GM13976 (cell line): ENCODE measurements around the gene SYN1.
A peak's percentile ranks its signal among the peaks of the same experiment; 100 is the strongest.

Experiments
- DNase-seq: peaks from one replicate; pipeline ENCODE4 v3.0.0; 2012; ENCODE audit warnings: low spot score
- in situ Hi-C: fragments of 300-500 bp; cut with MboI; formaldehyde crosslinking; loops from one replicate; pipeline ENCODE4 v1.12.0; 2022; ENCODE audit warnings: low sequenced_read_pairs, mixed read lengths, inconsistent platforms; ENCODE audit not compliant: unreplicated experiment
- TF ChIP-seq, protein P1 (sequence below): IDR thresholded peaks from 2 replicates; pipeline ENCODE4 v1.5.1; 2012; ENCODE audit warnings: borderline replicate concordance, mild to moderate bottlenecking; ENCODE audit not compliant: insufficient read depth; ENCODE audit errors: extremely low read depth, missing control alignments, control extremely low read depth

The SYN1 gene

DNA sequence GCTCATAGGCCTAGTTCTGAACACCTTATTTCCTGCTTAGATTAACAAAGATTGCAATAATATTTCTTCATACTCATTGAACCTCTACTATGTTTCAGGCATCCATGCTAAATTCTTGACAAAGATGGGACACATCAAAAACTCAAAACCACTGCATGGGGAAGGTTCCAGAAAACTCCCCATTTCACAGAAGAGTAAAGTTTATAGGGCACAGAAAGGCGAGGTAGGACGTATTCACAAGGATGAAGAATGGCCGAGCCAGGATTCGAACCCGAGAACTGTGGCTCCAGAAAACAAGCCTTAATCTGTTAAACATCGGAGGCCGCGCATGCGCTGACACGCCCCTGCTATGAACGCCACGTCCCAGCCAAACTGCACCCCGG, 38.6 kb upstream of the SYN1 start:
- no peak for DNase-seq
- in situ Hi-C loops, result no loop called here
- TF ChIP-seq, protein P1, sequence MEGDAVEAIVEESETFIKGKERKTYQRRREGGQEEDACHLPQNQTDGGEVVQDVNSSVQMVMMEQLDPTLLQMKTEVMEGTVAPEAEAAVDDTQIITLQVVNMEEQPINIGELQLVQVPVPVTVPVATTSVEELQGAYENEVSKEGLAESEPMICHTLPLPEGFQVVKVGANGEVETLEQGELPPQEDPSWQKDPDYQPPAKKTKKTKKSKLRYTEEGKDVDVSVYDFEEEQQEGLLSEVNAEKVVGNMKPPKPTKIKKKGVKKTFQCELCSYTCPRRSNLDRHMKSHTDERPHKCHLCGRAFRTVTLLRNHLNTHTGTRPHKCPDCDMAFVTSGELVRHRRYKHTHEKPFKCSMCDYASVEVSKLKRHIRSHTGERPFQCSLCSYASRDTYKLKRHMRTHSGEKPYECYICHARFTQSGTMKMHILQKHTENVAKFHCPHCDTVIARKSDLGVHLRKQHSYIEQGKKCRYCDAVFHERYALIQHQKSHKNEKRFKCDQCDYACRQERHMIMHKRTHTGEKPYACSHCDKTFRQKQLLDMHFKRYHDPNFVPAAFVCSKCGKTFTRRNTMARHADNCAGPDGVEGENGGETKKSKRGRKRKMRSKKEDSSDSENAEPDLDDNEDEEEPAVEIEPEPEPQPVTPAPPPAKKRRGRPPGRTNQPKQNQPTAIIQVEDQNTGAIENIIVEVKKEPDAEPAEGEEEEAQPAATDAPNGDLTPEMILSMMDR, result no peak

DNA sequence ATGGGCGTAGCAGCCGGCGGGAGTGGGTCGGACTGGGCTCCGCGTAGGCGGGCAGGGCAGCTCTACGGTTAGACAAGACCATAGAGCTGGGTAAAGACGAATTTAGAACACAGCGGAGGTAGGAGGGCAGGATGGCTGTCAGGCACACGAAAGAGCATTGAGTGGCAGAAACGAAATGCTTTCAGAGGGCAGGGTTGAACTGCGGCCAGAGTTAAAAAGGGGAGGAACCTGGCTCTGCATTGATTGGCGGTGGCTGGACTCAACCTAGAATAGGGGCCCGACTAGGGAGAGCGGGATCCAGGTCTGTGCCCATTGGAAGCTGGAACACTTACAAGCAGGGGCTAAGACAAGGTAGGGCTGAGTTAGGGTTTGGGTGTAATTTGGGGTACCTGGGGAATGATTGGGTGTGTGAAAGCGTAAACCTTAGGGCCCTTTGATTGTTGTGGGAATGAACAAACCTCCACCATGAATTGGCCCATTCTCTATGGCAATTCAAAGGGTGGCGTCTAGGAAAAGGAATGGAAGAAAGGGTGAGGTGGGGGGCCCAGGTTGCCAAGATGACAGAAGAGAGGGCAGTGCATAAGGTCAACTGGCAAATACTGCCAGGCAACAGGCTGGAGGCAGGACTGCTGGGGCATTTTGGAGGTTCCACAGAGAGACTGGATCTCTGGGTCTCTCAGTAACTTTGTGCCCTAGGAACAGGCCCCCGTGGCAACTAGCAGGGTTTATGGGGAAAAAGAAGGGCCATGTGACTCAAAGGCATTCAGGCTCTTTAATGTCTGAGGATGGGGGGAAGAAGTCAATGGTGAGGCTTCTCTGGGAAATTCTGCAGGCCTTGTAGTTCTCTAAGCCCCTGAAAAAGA, 31.6 kb upstream of the SYN1 start:
- in situ Hi-C loops, result no loop called here
- no peak for DNase-seq
- TF ChIP-seq, protein P1, result no peak

GRCh38 chrX:47650164-47651042, 30.7 kb upstream of the SYN1 start, which contains the start of gene ELK1:
Gene ELK1, minus strand, starts transcription at chrX:47650563. Its CDS starts 9,122 bp downstream, at chrX:47641441.
- DNase-seq, result peak; percentile 88
- in situ Hi-C loops, result no loop called here
- TF ChIP-seq, protein P1, result peak; percentile 5

GRCh38 chrX:47649781-47650163, 30.1 kb upstream of the SYN1 start:
- DNase-seq, result no peak
- in situ Hi-C loops, result no loop called here
- TF ChIP-seq, protein P1, result no peak

DNA sequence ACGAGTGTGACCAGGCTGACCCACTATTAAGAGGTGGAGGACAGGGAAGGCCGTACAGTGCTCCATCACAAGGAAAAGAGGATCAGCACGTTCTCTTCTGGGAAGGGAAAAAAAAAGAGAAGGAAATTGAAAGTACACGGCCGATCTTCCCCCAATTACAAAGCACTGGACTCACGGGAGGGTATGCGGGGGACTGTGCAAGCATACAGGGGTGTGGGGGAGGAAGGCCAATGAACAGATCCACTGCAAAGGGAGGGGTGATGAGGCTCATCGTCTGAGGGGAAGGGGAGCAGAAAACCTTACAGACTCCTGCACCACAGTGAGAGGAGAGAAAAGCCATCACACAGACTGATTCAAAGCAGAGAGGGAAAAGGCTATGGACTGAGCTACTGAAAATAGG, 29.6 kb upstream of the SYN1 start:
- TF ChIP-seq, protein P1, result no peak
- in situ Hi-C loops, result no loop called here
- DNase-seq, result no peak

DNA sequence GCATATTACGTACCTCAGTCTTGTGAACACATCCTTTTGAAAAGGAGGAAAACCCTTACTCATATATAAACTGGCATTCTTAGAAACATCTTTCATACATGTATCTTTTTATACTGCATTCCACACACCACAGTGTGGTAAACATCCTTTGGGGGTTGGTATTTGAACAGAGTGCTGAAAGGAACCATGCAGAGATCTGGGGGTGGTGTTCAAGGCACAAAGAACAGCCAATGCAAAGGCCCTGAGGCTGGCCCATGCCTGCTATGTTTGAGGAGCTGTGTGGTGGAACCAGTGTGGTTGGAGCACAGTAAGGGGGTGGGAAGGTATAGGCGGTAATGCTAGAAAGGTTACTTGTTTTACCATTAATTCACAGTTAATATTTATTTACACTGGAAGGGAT, 28.7 kb upstream of the SYN1 start:
- no peak for DNase-seq
- in situ Hi-C loops, result no loop called here
- TF ChIP-seq, protein P1, result no peak
